ENCODE results near the gene ZNF473. TPM values are rescaled to one million over a fixed set of nuclear protein-coding genes. Genes with fewer than 3 reads are reported as not detected.
"Not testable (repeated sequence)": the region's sequence is repeated elsewhere in the genome, so short reads cannot be mapped to it uniquely, and the experiment has no call there.

Gene ZNF473
- total RNA-seq, 4 donors from 2014 or later, result 7.1 to 28.9 (median 16.8) TPM

DNA sequence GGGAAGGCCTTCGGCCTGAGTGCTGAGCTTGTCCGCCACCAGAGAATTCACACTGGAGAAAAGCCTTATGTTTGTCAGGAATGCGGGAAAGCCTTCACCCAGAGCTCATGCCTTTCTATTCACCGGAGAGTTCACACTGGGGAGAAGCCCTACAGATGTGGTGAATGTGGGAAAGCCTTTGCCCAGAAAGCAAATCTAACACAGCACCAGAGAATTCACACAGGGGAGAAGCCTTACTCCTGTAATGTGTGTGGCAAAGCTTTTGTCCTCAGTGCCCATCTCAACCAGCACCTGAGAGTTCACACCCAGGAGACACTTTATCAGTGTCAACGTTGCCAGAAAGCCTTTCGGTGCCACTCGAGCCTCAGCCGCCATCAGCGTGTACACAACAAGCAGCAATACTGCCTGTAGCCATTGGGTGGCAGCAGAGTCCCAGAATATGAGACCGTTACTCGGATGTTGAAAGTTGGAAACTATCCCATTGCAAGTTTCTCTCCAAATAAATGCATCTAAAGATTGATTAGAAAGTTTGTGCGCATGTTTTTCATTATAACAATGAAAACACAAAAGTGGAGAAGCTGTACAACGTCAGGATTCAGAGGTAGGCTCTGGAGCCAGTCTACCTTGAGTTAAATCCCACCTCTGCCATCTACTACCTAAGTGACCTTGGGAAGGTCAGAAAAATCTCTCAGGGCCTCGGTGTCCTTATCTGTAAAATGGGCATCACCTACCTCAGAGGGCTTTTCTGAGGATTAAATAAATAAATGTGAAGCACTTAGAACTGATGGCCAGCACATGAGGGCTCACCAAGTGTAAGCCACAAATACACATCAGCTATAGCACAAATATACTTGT lies 21.1 kb downstream of the ZNF473 start:
- TF ChIP-seq CTCF (IDR thresholded peaks at IDR 0.05) (peak in 3 of 4 experiments; percentile 37 to 74 (median 47)), POLR2A (IDR thresholded peaks at IDR 0.05) (no peak)
- Histone ChIP-seq H3K36me3 (no peaks in the 10 kb centered on the region), H3K27ac (no peak overlapping the region), H3K4me3 (no peak overlapping the region), H3K9me3 (peaks cover 0 to 45% of the 10 kb centered on the region in 2 donors), H3K27me3 (no peaks in the 10 kb centered on the region), H3K4me1 (no peaks in the 10 kb centered on the region)
- peak in 1 of 2 donors; percentile 39 for DNase-seq
- intact Hi-C loops (cut with DNase I; ENCODE audit: low total_unique reads), result no loop called here

GRCh38 chr19:50047671-50048070 lies 21.9 kb downstream of the ZNF473 start:
- no peak overlapping the region for H3K4me3 ChIP-seq
- H3K27me3 ChIP-seq, result no peaks in the 10 kb centered on the region
- no peak for TF ChIP-seq POLR2A (IDR thresholded peaks at IDR 0.05)
- TF ChIP-seq CTCF (IDR thresholded peaks at IDR 0.05), result no peak
- intact Hi-C loops (cut with DNase I; ENCODE audit: low total_unique reads), result no loop called here
- peaks cover 0 to 40% of the 10 kb centered on the region in 2 donors for H3K9me3 ChIP-seq
- DNase-seq, result no peak
- no peak overlapping the region for H3K27ac ChIP-seq
- H3K36me3 ChIP-seq, result no peaks in the 10 kb centered on the region
- no peaks in the 10 kb centered on the region for H3K4me1 ChIP-seq

GRCh38 chr19:50050406-50051227 lies 24.8 kb downstream of the ZNF473 start:
- peak overlapping the region in 1 of 2 donors; percentile 61 for H3K27ac ChIP-seq
- peaks cover 0 to 17% of the 10 kb centered on the region in 2 donors for H3K9me3 ChIP-seq
- H3K27me3 ChIP-seq, result no peaks in the 10 kb centered on the region
- H3K4me3 ChIP-seq, result peak overlapping the region; percentile 26 to 32
- H3K4me1 ChIP-seq, result no peaks in the 10 kb centered on the region
- H3K36me3 ChIP-seq, result no peaks in the 10 kb centered on the region
- TF ChIP-seq CTCF (IDR thresholded peaks at IDR 0.05) (no peak), POLR2A (IDR thresholded peaks at IDR 0.05) (no peak)
- DNase-seq, result peak; percentile 62 to 82
- intact Hi-C loops (cut with DNase I; ENCODE audit: low total_unique reads), result no loop called here

- peak overlapping the region; percentile 26 to 32 for H3K4me3 ChIP-seq
- DNase-seq; H3K27ac ChIP-seq; H3K9me3 ChIP-seq; H3K27me3 ChIP-seq; H3K4me1 ChIP-seq; H3K36me3 ChIP-seq; intact Hi-C loops (cut with DNase I; ENCODE audit: low total_unique reads): not testable (repeated sequence)
These were observed 25.6 kb downstream of the ZNF473 start for GRCh38 chr19:50051228-50051895.

GRCh38 chr19:50051964-50052363 lies 26.2 kb downstream of the ZNF473 start:
- H3K27ac ChIP-seq, result no peak overlapping the region
- H3K9me3 ChIP-seq, result peaks cover 0 to 3% of the 10 kb centered on the region in 2 donors
- intact Hi-C loops (cut with DNase I; ENCODE audit: low total_unique reads), result no loop called here
- H3K4me1 ChIP-seq, result no peaks in the 10 kb centered on the region
- H3K4me3 ChIP-seq, result no peak overlapping the region
- no peaks in the 10 kb centered on the region for H3K36me3 ChIP-seq
- TF ChIP-seq POLR2A (IDR thresholded peaks at IDR 0.05), result no peak
- no peak for TF ChIP-seq CTCF (IDR thresholded peaks at IDR 0.05)
- no peak for DNase-seq
- H3K27me3 ChIP-seq, result no peaks in the 10 kb centered on the region
